Keratinocyte (primary cell): ENCODE measurements around the gene GLB1L2. TPM values are rescaled to one million over a fixed set of nuclear protein-coding genes. Genes with fewer than 3 reads are reported as not detected.

Experiments used
- DNase-seq: peaks from one replicate; pipeline ENCODE4 v3.0.0-alpha.2; 2011; ENCODE audit warnings: low read depth, missing footprints, low spot score
- FAIRE-seq: peaks from 2 replicates; lab custom pipeline; 2011; peaks lifted over from hg19 to GRCh38; lab: Jason Lieb, UNC
- H2AFZ ChIP-seq: 2 replicates; pipeline ENCODE4 v1.6.0; 2012; ENCODE audit warnings: low read length, control low read depth, inconsistent platforms; ENCODE audit not compliant: control insufficient read depth
- H3K27ac ChIP-seq: 2 replicates; pipeline ENCODE4 v1.5.1; 2011; ENCODE audit warnings: low read length; ENCODE audit not compliant: control insufficient read depth, insufficient read depth
- H3K27me3 ChIP-seq: 3 replicates; pipeline ENCODE4 v1.6.0; 2011; ENCODE audit warnings: low read length; ENCODE audit not compliant: control insufficient read depth, insufficient read depth; ENCODE audit errors: extremely low read depth
- H3K36me3 ChIP-seq, 2 experiments: 2 replicates in 1 of 2; 3 replicates in 1 of 2; pipeline ENCODE4 v1.5.1; 2011; ENCODE audit warnings: low read length in 2 of 2, mild to moderate bottlenecking in 1 of 2; ENCODE audit not compliant: control insufficient read depth in 2 of 2, insufficient read depth in 2 of 2; ENCODE audit errors: extremely low read depth in 1 of 2
- H3K4me1 ChIP-seq: 3 replicates; pipeline ENCODE4 v1.5.1; 2011; ENCODE audit warnings: low read length; ENCODE audit not compliant: control insufficient read depth, insufficient read depth; ENCODE audit errors: extremely low read depth
- H3K4me2 ChIP-seq: 3 replicates; pipeline ENCODE4 v1.6.0; 2011; ENCODE audit warnings: low read depth, low read length; ENCODE audit not compliant: control insufficient read depth, insufficient read depth; ENCODE audit errors: extremely low read depth
- H3K4me3 ChIP-seq, 3 experiments: fragments of 200-600 bp in 1 of 3; sonication (generic) in 1 of 3; 2 replicates in 2 of 3; 3 replicates in 1 of 3; pipeline ENCODE4 v1.5.1; 2011 to 2016; ENCODE audit warnings: low read length in 3 of 3, mild to moderate bottlenecking in 3 of 3, control low read depth in 2 of 3, inconsistent platforms in 1 of 3, low read depth in 1 of 3, mixed read lengths in 1 of 3, mixed run types in 1 of 3, moderate library complexity in 1 of 3; ENCODE audit not compliant: control insufficient read depth in 2 of 3, insufficient read depth in 2 of 3; ENCODE audit errors: extremely low read depth in 1 of 3
- H3K79me2 ChIP-seq: 2 replicates; pipeline ENCODE4 v1.6.0; 2012; ENCODE audit warnings: low read length; ENCODE audit not compliant: control insufficient read depth, insufficient read depth
- H3K9ac ChIP-seq: 3 replicates; pipeline ENCODE4 v1.6.0; 2011; ENCODE audit warnings: low read length; ENCODE audit not compliant: control insufficient read depth, insufficient read depth; ENCODE audit errors: extremely low read depth
- H3K9me1 ChIP-seq: 3 replicates; pipeline ENCODE4 v1.6.0; 2011; ENCODE audit warnings: low read length; ENCODE audit not compliant: control insufficient read depth, insufficient read depth; ENCODE audit errors: extremely low read depth
- H3K9me3 ChIP-seq: 2 replicates; pipeline ENCODE4 v1.5.1; 2012; ENCODE audit warnings: low read depth, low read length; ENCODE audit not compliant: control insufficient read depth
- H4K20me1 ChIP-seq: 3 replicates; pipeline ENCODE4 v1.6.0; 2011; ENCODE audit warnings: low read length; ENCODE audit not compliant: control insufficient read depth, insufficient read depth; ENCODE audit errors: extremely low read depth
- CTCF ChIP-seq, 3 experiments: IDR thresholded peaks in 1 of 3; conservative IDR thresholded peaks in 1 of 3; optimal IDR thresholded peaks in 1 of 3; 2 replicates in 2 of 3; 3 replicates in 1 of 3; pipeline versions ENCODE3 to v1.5.1; 2011; ENCODE audit warnings: low read length in 3 of 3, mild to moderate bottlenecking in 3 of 3, moderate library complexity in 2 of 3, control low read depth in 1 of 3, inconsistent platforms in 1 of 3; ENCODE audit not compliant: insufficient read depth in 2 of 3; ENCODE audit errors: extremely low read depth in 1 of 3
- EZH2 ChIP-seq: IDR thresholded peaks from one replicate; pipeline ENCODE4 v1.6.1; 2012; ENCODE audit warnings: inconsistent platforms, mild to moderate bottlenecking, low read length, moderate library complexity
- dilution Hi-C: fragments of 300-500 bp; cut with MboI; formaldehyde crosslinking; loops from one replicate; pipeline ENCODE4 v1.7.0; 2020; ENCODE audit warnings: low sequenced_read_pairs; ENCODE audit not compliant: extremely low pct_ligation_motif_present
- polyA plus RNA-seq, 5 experiments: library from polyadenylated mRNA; depleted of rRNA in 3 of 5; stranded (reverse) in 3 of 5; stranded (forward) in 1 of 5; unstranded in 1 of 5; fragments of >200 nt; gene quantifications; 1 replicate in 1 of 5; 2 replicates in 3 of 5; 3 replicates in 1 of 5; pipeline versions ENCODE4 v1.2.1 to v1.2.3, GENCODE V29; 2011 to 2012; ENCODE audit warnings: missing spikeins in 2 of 5, low read depth in 1 of 5, low replicate concordance in 1 of 5

GLB1L2 gene
- polyA plus RNA-seq, 1 donor (not counting 4 experiments of a cell fraction or from before 2014, with no cell fraction given), result 4.3 TPM

- dilution Hi-C loops, result no loop called here
- FAIRE-seq, result no peak
- no peak overlapping the region for H2AFZ ChIP-seq
- H3K4me3 ChIP-seq, result no peak overlapping the region
- no peaks in the 10 kb centered on the region for H4K20me1 ChIP-seq
- no peaks in the 10 kb centered on the region for H3K79me2 ChIP-seq
- no peaks in the 10 kb centered on the region for H3K9me3 ChIP-seq
- no peak for DNase-seq
- H3K9ac ChIP-seq, result no peak overlapping the region
- H3K27me3 ChIP-seq, result no peaks in the 10 kb centered on the region
- no peaks in the 10 kb centered on the region for H3K9me1 ChIP-seq
- no peaks in the 10 kb centered on the region for H3K36me3 ChIP-seq
- TF ChIP-seq CTCF (optimal IDR thresholded peaks at IDR 0.05 in 1 of 3, IDR thresholded peaks at IDR 0.05 in 1 of 3, conservative IDR thresholded peaks at IDR 0.05 in 1 of 3; ENCODE audit: extremely low read depth in 1 of 3, insufficient read depth in 2 of 3, low read length in 3 of 3) (no peak), EZH2 (no peak)
- H3K4me2 ChIP-seq, result no peak overlapping the region
- H3K27ac ChIP-seq, result no peak overlapping the region
- H3K4me1 ChIP-seq, result no peaks in the 10 kb centered on the region
These were observed 67.0 kb downstream of the GLB1L2 start for GRCh38 chr11:134398644-134399292.

GRCh38 chr11:134399293-134399654 is 67.5 kb downstream of the GLB1L2 start:
- FAIRE-seq (no peak), DNase-seq (no peak)
- dilution Hi-C loops, result no loop called here
- H3K4me2 ChIP-seq, result no peak overlapping the region
- H3K27ac ChIP-seq, result no peak overlapping the region
- no peaks in the 10 kb centered on the region for H3K4me1 ChIP-seq
- no peak overlapping the region for H2AFZ ChIP-seq
- no peak overlapping the region for H3K9ac ChIP-seq
- no peak overlapping the region for H3K4me3 ChIP-seq
- H3K9me1 ChIP-seq, result no peaks in the 10 kb centered on the region
- no peaks in the 10 kb centered on the region for H3K27me3 ChIP-seq
- H3K36me3 ChIP-seq, result no peaks in the 10 kb centered on the region
- H4K20me1 ChIP-seq, result no peaks in the 10 kb centered on the region
- TF ChIP-seq CTCF (optimal IDR thresholded peaks at IDR 0.05 in 1 of 3, IDR thresholded peaks at IDR 0.05 in 1 of 3, conservative IDR thresholded peaks at IDR 0.05 in 1 of 3; ENCODE audit: extremely low read depth in 1 of 3, insufficient read depth in 2 of 3, low read length in 3 of 3), result no peak
- no peak for TF ChIP-seq EZH2
- H3K79me2 ChIP-seq, result no peaks in the 10 kb centered on the region
- no peaks in the 10 kb centered on the region for H3K9me3 ChIP-seq
